Activated naive CD8-positive, alpha-beta T cell treated with anti-CD3 and anti-CD28 coated beads, Interleukin-2, amount 10 ng/mL, durations not matched to agents 7 days and 5 days (primary cell): ENCODE data around the gene CAMK2G. TPM values are rescaled to one million over a fixed set of nuclear protein-coding genes. Genes with fewer than 3 reads are reported as not detected.

Experiments used
- ATAC-seq: fragments of 150-1000 bp; cut with Tn5 transposase; one replicate; pipeline ENCODE4 v1.10.0; 2021; ENCODE audit warnings: low read depth, moderate library complexity
- POLR2A ChIA-PET: fragments of 350-600 bp; sonication (Branson Sonifier 250); formaldehyde crosslinking; loops from one replicate; lab custom pipeline; 2021; ENCODE audit warnings: antibody characterized with exemption; lab: Charles Lee
- DNase-seq: peaks from one replicate; pipeline ENCODE4 v3.0.0; 2021
- H3K27ac Mint-ChIP-seq: one replicate; pipeline ENCODE4 v1.8.0; 2022; ENCODE audit warnings: mild to moderate bottlenecking, mixed read lengths
- H3K27me3 Mint-ChIP-seq: one replicate; pipeline ENCODE4 v1.8.0; 2022; ENCODE audit warnings: mild to moderate bottlenecking, moderate library complexity, mixed read lengths
- H3K36me3 Mint-ChIP-seq: one replicate; pipeline ENCODE4 v1.8.0; 2021; ENCODE audit warnings: mild to moderate bottlenecking, mixed read lengths
- H3K4me1 Mint-ChIP-seq: one replicate; pipeline ENCODE4 v1.8.0; 2021; ENCODE audit warnings: mixed read lengths
- H3K4me3 Mint-ChIP-seq: one replicate; pipeline ENCODE4 v1.8.0; 2022; ENCODE audit warnings: mild to moderate bottlenecking, moderate library complexity, mixed read lengths
- H3K9me3 Mint-ChIP-seq: one replicate; pipeline ENCODE4 v1.8.0; 2021; ENCODE audit warnings: mixed read lengths
- total RNA-seq, 2 experiments: library from RNA; stranded (reverse); gene quantifications; one replicate each; pipeline ENCODE4 v1.2.3, GENCODE V29; 2021

The CAMK2G gene
- total RNA-seq, 2 experiments from 2014 or later: 48.6 to 53.5 TPM

GRCh38 chr10:73884017-73884416 is 9.7 kb upstream of the CAMK2G start:
- no peak overlapping the region for H3K27ac Mint-ChIP-seq
- POLR2A ChIA-PET: no interaction called here
- no peak for DNase-seq

GRCh38 chr10:73881221-73881919 is 7.0 kb upstream of the CAMK2G start:
- peaks cover 5% of the 10 kb centered on the region for H3K27me3 Mint-ChIP-seq
- ATAC-seq: no peak
- POLR2A ChIA-PET: interaction anchor here (2.8 kb wide), 1 partner anchor 15 kb away, joined by 12 read pairs; no protein-coding TSS in a partner anchor
- DNase-seq: no peak
- no peak overlapping the region for H3K27ac Mint-ChIP-seq
- no peaks in the 10 kb centered on the region for H3K9me3 Mint-ChIP-seq
- no peaks in the 10 kb centered on the region for H3K36me3 Mint-ChIP-seq
- H3K4me3 Mint-ChIP-seq: no peak overlapping the region
- peaks cover 37% of the 10 kb centered on the region for H3K4me1 Mint-ChIP-seq

More at GRCh38 chr10:73884017-73884416, 9.7 kb upstream of the CAMK2G start:
- no peak overlapping the region for H3K4me3 Mint-ChIP-seq
- peaks cover 5% of the 10 kb centered on the region for H3K27me3 Mint-ChIP-seq
- no peaks in the 10 kb centered on the region for H3K36me3 Mint-ChIP-seq
- H3K4me1 Mint-ChIP-seq: peaks cover 18% of the 10 kb centered on the region
- H3K9me3 Mint-ChIP-seq: no peaks in the 10 kb centered on the region
- ATAC-seq: no peak

- Mint-ChIP-seq H3K27me3 (peaks cover 5% of the 10 kb centered on the region), H3K36me3 (no peaks in the 10 kb centered on the region), H3K4me1 (peaks cover 44% of the 10 kb centered on the region), H3K9me3 (no peaks in the 10 kb centered on the region), H3K4me3 (peak overlapping the region; percentile 1), H3K27ac (peak overlapping the region; percentile 59)
- POLR2A ChIA-PET: interaction anchor here (0.6 to 2.8 kb wide), 14 partner anchors 10 to 271 kb away, joined by 3 to 20 read pairs (median 5); partner anchors contain the start of genes AP3M1 and SEC24C
- DNase-seq (peak; percentile 96), ATAC-seq (peak; percentile 92)
Observed at GRCh38 chr10:73879296-73880173, 5.2 kb upstream of the CAMK2G start.

GRCh38 chr10:73878365-73878764 is 4.0 kb upstream of the CAMK2G start:
- Mint-ChIP-seq H3K4me3 (no peak overlapping the region), H3K4me1 (peaks cover 44% of the 10 kb centered on the region), H3K36me3 (no peaks in the 10 kb centered on the region), H3K27me3 (peaks cover 5% of the 10 kb centered on the region), H3K27ac (no peak overlapping the region), H3K9me3 (no peaks in the 10 kb centered on the region)
- POLR2A ChIA-PET: interaction anchor here (0.6 to 2.8 kb wide), 7 partner anchors 12 to 134 kb away, joined by 3 to 20 read pairs (median 6); partner anchors contain the start of gene SEC24C
- DNase-seq: no peak
- ATAC-seq: no peak

- POLR2A ChIA-PET: interaction anchor here (2.7 kb wide), 1 partner anchor 28 kb away, joined by 20 read pairs; no protein-coding TSS in a partner anchor
- Mint-ChIP-seq H3K27me3 (peaks cover 5% of the 10 kb centered on the region), H3K4me3 (no peak overlapping the region), H3K4me1 (peaks cover 51% of the 10 kb centered on the region), H3K36me3 (peaks cover 3% of the 10 kb centered on the region), H3K27ac (peak overlapping the region; percentile 72), H3K9me3 (no peaks in the 10 kb centered on the region)
- ATAC-seq: no peak
- DNase-seq: no peak
Observed at GRCh38 chr10:73877533-73878160, 3.3 kb upstream of the CAMK2G start.

- DNase-seq (no peak), ATAC-seq (no peak)
- H3K27ac Mint-ChIP-seq: no peak overlapping the region
- H3K4me3 Mint-ChIP-seq: no peak overlapping the region
- peaks cover 53% of the 10 kb centered on the region for H3K4me1 Mint-ChIP-seq
- H3K27me3 Mint-ChIP-seq: peaks cover 5% of the 10 kb centered on the region
- peaks cover 5% of the 10 kb centered on the region for H3K36me3 Mint-ChIP-seq
- H3K9me3 Mint-ChIP-seq: no peaks in the 10 kb centered on the region
- POLR2A ChIA-PET: no interaction called here
Observed at GRCh38 chr10:73876971-73877370, 2.6 kb upstream of the CAMK2G start.

- ATAC-seq: no peak
- Mint-ChIP-seq H3K4me1 (peaks cover 53% of the 10 kb centered on the region), H3K4me3 (no peak overlapping the region), H3K27me3 (peaks cover 3% of the 10 kb centered on the region), H3K36me3 (peaks cover 6% of the 10 kb centered on the region), H3K9me3 (no peaks in the 10 kb centered on the region), H3K27ac (no peak overlapping the region)
- DNase-seq: no peak
- POLR2A ChIA-PET: no interaction called here
Observed at GRCh38 chr10:73876566-73876965, 2.2 kb upstream of the CAMK2G start.

GRCh38 chr10:73876157-73876556 is 1.8 kb upstream of the CAMK2G start:
- H3K36me3 Mint-ChIP-seq: peaks cover 9% of the 10 kb centered on the region
- ATAC-seq: no peak
- H3K27me3 Mint-ChIP-seq: no peaks in the 10 kb centered on the region
- no peak overlapping the region for H3K27ac Mint-ChIP-seq
- DNase-seq: no peak
- POLR2A ChIA-PET: interaction anchor here (0.7 to 2.6 kb wide), 4 partner anchors 10 to 29 kb away, joined by 3 to 15 read pairs (median 4); no protein-coding TSS in a partner anchor
- H3K9me3 Mint-ChIP-seq: no peaks in the 10 kb centered on the region
- H3K4me1 Mint-ChIP-seq: peaks cover 54% of the 10 kb centered on the region
- peak overlapping the region; percentile 35 for H3K4me3 Mint-ChIP-seq

- Mint-ChIP-seq H3K4me1 (peaks cover 60% of the 10 kb centered on the region), H3K4me3 (peak overlapping the region; percentile 95), H3K27ac (peak overlapping the region; percentile 79), H3K36me3 (peaks cover 18% of the 10 kb centered on the region), H3K27me3 (no peaks in the 10 kb centered on the region), H3K9me3 (no peaks in the 10 kb centered on the region)
- peak; percentile 41 for ATAC-seq
- POLR2A ChIA-PET: interaction anchor here (1.2 to 2.8 kb wide), 6 partner anchors 9 to 28 kb away, joined by 4 to 24 read pairs (median 18); no protein-coding TSS in a partner anchor
- DNase-seq: no peak
Observed at GRCh38 chr10:73875139-73875475, 752 bp upstream of the CAMK2G start.

GRCh38 chr10:73873838-73874215 is 528 bp downstream of the CAMK2G start:
- Mint-ChIP-seq H3K36me3 (peaks cover 19% of the 10 kb centered on the region), H3K9me3 (no peaks in the 10 kb centered on the region), H3K27ac (no peak overlapping the region), H3K4me1 (peaks cover 48% of the 10 kb centered on the region), H3K27me3 (no peaks in the 10 kb centered on the region), H3K4me3 (peak overlapping the region; percentile 56)
- ATAC-seq (peak; percentile 1), DNase-seq (peak; percentile 51)
- POLR2A ChIA-PET: interaction anchor here (1.0 to 2.8 kb wide), 6 partner anchors 8 to 101 kb away, joined by 3 to 24 read pairs (median 18); no protein-coding TSS in a partner anchor

GRCh38 chr10:73873142-73873837 is 1.1 kb downstream of the CAMK2G start:
- peak overlapping the region; percentile 77 for H3K4me3 Mint-ChIP-seq
- peak overlapping the region; percentile 64 for H3K27ac Mint-ChIP-seq
- peaks cover 47% of the 10 kb centered on the region for H3K4me1 Mint-ChIP-seq
- peaks cover 21% of the 10 kb centered on the region for H3K36me3 Mint-ChIP-seq
- POLR2A ChIA-PET: interaction anchor here (1.4 to 2.8 kb wide), 5 partner anchors 8 to 23 kb away, joined by 4 to 24 read pairs (median 20); no protein-coding TSS in a partner anchor
- DNase-seq (no peak), ATAC-seq (no peak)
- H3K27me3 Mint-ChIP-seq: no peaks in the 10 kb centered on the region
- no peaks in the 10 kb centered on the region for H3K9me3 Mint-ChIP-seq

- no peaks in the 10 kb centered on the region for H3K27me3 Mint-ChIP-seq
- peaks cover 24% of the 10 kb centered on the region for H3K36me3 Mint-ChIP-seq
- H3K4me1 Mint-ChIP-seq: peaks cover 45% of the 10 kb centered on the region
- peak overlapping the region; percentile 81 for H3K27ac Mint-ChIP-seq
- H3K4me3 Mint-ChIP-seq: peak overlapping the region; percentile 77
- DNase-seq (no peak), ATAC-seq (no peak)
- POLR2A ChIA-PET: no interaction called here
- H3K9me3 Mint-ChIP-seq: no peaks in the 10 kb centered on the region
Observed at GRCh38 chr10:73872190-73872710, 2.1 kb downstream of the CAMK2G start.
